ENCODE data around the gene ARNT2. TPM values are rescaled to one million over a fixed set of nuclear protein-coding genes. Genes with fewer than 3 reads are reported as not detected.

The ARNT2 gene
- under 0.01 and 0.09 TPM in 2 replicates for total RNA-seq

GRCh38 chr15:80404057-80404760, at the start of gene ARNT2:
TSS of gene ARNT2 (plus strand) at chr15:80404382. CDS start at chr15:80404516, 134 bp downstream.

Other genes starting within 250 kb of the ARNT2 start
- gene CTXND1, start 152.2 kb upstream of the ARNT2 start, total RNA-seq: not detected in 2 replicates